ENCODE data around the gene PINLYP. TPM values are rescaled to one million over a fixed set of nuclear protein-coding genes. Genes with fewer than 3 reads are reported as not detected.
"Not testable (repeated sequence)": the region's sequence is repeated elsewhere in the genome, so short reads cannot be mapped to it uniquely, and the experiment has no call there.

The PINLYP gene
- total and polyA plus RNA-seq, 8 donors: 0.51 to 7.2 (median 0.85) TPM

- Histone ChIP-seq H3K9me3 (no peaks in the 10 kb centered on the region), H3K27me3 (no peaks in the 10 kb centered on the region), H3K4me1 (peaks cover under 1 to 7% (median 7%) of the 10 kb centered on the region in 3 donors), H3K36me3 (no peaks in the 10 kb centered on the region), H3K27ac (no peak overlapping the region), H3K4me3 (no peak overlapping the region)
- 57 to 72% methylated on average over 3 of the region's 3 CpGs for WGBS, 2 donors
- FAIRE-seq: no peak
- TF ChIP-seq, protein P1, sequence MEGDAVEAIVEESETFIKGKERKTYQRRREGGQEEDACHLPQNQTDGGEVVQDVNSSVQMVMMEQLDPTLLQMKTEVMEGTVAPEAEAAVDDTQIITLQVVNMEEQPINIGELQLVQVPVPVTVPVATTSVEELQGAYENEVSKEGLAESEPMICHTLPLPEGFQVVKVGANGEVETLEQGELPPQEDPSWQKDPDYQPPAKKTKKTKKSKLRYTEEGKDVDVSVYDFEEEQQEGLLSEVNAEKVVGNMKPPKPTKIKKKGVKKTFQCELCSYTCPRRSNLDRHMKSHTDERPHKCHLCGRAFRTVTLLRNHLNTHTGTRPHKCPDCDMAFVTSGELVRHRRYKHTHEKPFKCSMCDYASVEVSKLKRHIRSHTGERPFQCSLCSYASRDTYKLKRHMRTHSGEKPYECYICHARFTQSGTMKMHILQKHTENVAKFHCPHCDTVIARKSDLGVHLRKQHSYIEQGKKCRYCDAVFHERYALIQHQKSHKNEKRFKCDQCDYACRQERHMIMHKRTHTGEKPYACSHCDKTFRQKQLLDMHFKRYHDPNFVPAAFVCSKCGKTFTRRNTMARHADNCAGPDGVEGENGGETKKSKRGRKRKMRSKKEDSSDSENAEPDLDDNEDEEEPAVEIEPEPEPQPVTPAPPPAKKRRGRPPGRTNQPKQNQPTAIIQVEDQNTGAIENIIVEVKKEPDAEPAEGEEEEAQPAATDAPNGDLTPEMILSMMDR (IDR thresholded peaks at IDR 0.05): no peak
- DNase-seq: no peak
- no peak for ATAC-seq
- intact Hi-C loops (cut with DNase I): no loop called here
Observed at GRCh38 chr19:43578787-43579186, 3.2 kb downstream of the PINLYP start.

DNA sequence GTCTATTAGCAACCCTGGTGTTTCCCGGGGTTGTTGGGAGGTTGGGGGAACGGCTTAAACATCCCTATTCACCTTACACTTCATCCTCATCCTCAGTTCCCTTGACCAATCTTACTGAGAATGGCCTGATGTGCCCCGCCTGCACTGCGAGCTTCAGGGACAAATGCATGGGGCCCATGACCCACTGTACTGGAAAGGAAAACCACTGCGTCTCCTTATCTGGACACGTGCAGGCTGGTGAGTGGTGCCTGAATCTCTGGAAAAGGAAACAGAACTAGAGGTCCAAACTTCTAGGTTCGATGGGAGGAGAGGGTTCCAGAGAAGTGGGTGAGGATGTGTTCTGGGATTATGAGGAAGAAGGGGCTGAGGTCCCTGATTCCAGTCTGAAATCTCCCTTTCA, 5.9 kb downstream of the PINLYP start:
- TF ChIP-seq, protein P1 (IDR thresholded peaks at IDR 0.05): no peak
- WGBS, 2 donors: 65 to 75% methylated on average over 7 of the region's 7 CpGs
- peaks cover 0 to 8% (median 6%) of the 10 kb centered on the region in 3 donors for H3K4me1 ChIP-seq
- no peaks in the 10 kb centered on the region for H3K9me3 ChIP-seq
- ATAC-seq (no peak), DNase-seq (no peak), FAIRE-seq (no peak)
- H3K4me3 ChIP-seq: no peak overlapping the region
- H3K27ac ChIP-seq: no peak overlapping the region
- no peaks in the 10 kb centered on the region for H3K27me3 ChIP-seq
- no peaks in the 10 kb centered on the region for H3K36me3 ChIP-seq
- intact Hi-C loops (cut with DNase I): no loop called here

- TF ChIP-seq, protein P1 (IDR thresholded peaks at IDR 0.05): no peak
- ATAC-seq (no peak), DNase-seq (no peak), FAIRE-seq (no peak)
- intact Hi-C loops (cut with DNase I): no loop called here
- no peak overlapping the region for H3K4me3 ChIP-seq
- H3K36me3 ChIP-seq: no peaks in the 10 kb centered on the region
- H3K4me1 ChIP-seq: peaks cover 0 to 8% (median 6%) of the 10 kb centered on the region in 3 donors
- WGBS, 2 donors: 74 to 81% methylated on average over 2 of the region's 2 CpGs
- H3K27me3 ChIP-seq: no peaks in the 10 kb centered on the region
- no peak overlapping the region for H3K27ac ChIP-seq
- no peaks in the 10 kb centered on the region for H3K9me3 ChIP-seq
Observed at GRCh38 chr19:43582495-43582894, 6.9 kb downstream of the PINLYP start.

DNA sequence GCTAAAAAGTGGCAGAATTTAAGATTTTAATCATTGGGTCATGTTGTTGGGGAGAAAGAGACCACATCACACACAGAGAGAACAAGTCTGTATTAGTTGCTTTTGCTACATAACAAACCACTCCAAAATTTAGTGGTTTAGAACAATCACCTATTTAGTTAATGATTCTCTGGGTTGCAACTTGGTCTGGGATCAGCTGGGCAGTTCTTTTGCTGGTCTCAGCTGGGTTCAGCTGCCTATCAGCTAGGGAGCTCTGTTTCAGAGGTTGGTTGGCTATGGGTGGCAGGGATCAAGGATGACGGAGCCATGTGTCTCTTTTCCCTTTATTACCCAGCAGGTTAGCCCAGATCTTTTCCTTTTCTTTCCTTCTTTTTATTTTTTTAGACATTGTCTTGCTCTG, 8.9 kb downstream of the PINLYP start:
- Histone ChIP-seq H3K4me1 (peaks cover 0 to 8% (median 6%) of the 10 kb centered on the region in 3 donors), H3K9me3 (no peaks in the 10 kb centered on the region), H3K4me3 (no peak overlapping the region), H3K27me3 (no peaks in the 10 kb centered on the region), H3K36me3 (no peaks in the 10 kb centered on the region), H3K27ac (peak overlapping the region in 3 of 4 donors; percentile 34 to 60 (median 52))
- FAIRE-seq: no peak
- WGBS, 2 donors: 36 to 52% methylated on average over 1 of the region's 1 CpG
- TF ChIP-seq, protein P1 (IDR thresholded peaks at IDR 0.05): no peak
- DNase-seq: no peak
- peak; percentile 24 to 70 (median 51) for ATAC-seq
- intact Hi-C loops (cut with DNase I): no loop called here

DNA sequence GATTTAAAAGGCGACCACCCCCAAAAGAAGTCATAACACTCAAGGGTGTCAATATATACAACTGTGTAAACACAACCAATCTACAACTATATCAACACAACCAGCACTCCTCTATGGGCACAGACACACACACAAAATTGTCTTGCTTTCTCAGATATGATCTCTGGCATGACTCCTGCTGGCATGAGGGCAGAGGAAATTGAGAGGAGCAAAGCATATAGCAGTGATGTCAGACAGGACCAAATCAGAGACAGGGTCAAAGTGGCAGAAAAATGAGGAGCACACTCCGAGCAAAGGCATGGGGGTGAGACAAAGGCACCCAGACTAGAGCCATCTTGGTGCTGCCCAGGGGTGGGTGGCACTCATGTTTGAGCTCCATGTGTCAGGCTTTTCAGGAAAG, 10.7 kb downstream of the PINLYP start:
- no peaks in the 10 kb centered on the region for H3K36me3 ChIP-seq
- H3K27me3 ChIP-seq: no peaks in the 10 kb centered on the region
- no peak overlapping the region for H3K27ac ChIP-seq
- ATAC-seq: no peak
- H3K9me3 ChIP-seq: no peaks in the 10 kb centered on the region
- intact Hi-C loops (cut with DNase I): no loop called here
- FAIRE-seq: no peak
- TF ChIP-seq, protein P1 (IDR thresholded peaks at IDR 0.05): no peak
- DNase-seq: no peak
- H3K4me1 ChIP-seq: peaks cover 0 to 8% (median 6%) of the 10 kb centered on the region in 3 donors
- no peak overlapping the region for H3K4me3 ChIP-seq
- WGBS, 2 donors: 80 to 89% methylated on average over 2 of the region's 2 CpGs

- intact Hi-C loops (cut with DNase I); H3K4me1 ChIP-seq; FAIRE-seq; H3K4me3 ChIP-seq; H3K27me3 ChIP-seq; H3K27ac ChIP-seq; ATAC-seq; H3K36me3 ChIP-seq; DNase-seq; H3K9me3 ChIP-seq: not testable (repeated sequence)
- WGBS, 2 donors: 94 to 99% methylated on average over 3 of the region's 3 CpGs
Observed at GRCh38 chr19:43587029-43587428, 11.4 kb downstream of the PINLYP start.
